GM12878 (cell line): Measurements from ENCODE around the gene PRKN. TPM values are rescaled to one million over a fixed set of nuclear protein-coding genes. Genes with fewer than 3 reads are reported as not detected.

Source experiments
- ATAC-seq: fragments of 200-7000 bp; cut with Tn5 transposase; 3 replicates; pipeline ENCODE4 v1.9.1; 2020; ENCODE audit warnings: mild to moderate bottlenecking, moderate library complexity
- BruUV-seq: library from RNA; stranded (reverse); fragments of 400-500 nt; replicated peaks from 2 replicates; lab custom pipeline; 2021; lab: Mats Ljungman, UMichigan
- CTCF ChIA-PET: fragments of 300-600 bp; sonication (Branson Sonifier 250); formaldehyde crosslinking; extraction: SDS; loops from one replicate; lab custom pipeline; 2021; ENCODE audit warnings: inconsistent platforms; lab: Yijun Ruan, JAX
- POLR2A ChIA-PET: fragments of 350-600 bp; formaldehyde crosslinking; extraction: SDS; loops from one replicate; lab custom pipeline; 2021; ENCODE audit warnings: inconsistent platforms; lab: Charles Lee
- RAD21 ChIA-PET: fragments of 300-600 bp; sonication (Branson Sonifier 250); formaldehyde crosslinking; loops from one replicate; lab custom pipeline; 2023; ENCODE audit warnings: antibody characterized with exemption; ENCODE audit not compliant: unreplicated experiment; lab: Charles Lee
- SMC1A ChIA-PET: fragments of 300-600 bp; sonication (Branson Sonifier 250); formaldehyde crosslinking; loops from one replicate; lab custom pipeline; 2023; ENCODE audit not compliant: unreplicated experiment, uncharacterized antibody; lab: Charles Lee
- DNase-seq: peaks from one replicate; pipeline ENCODE4 v3.0.0-alpha.2; 2011; ENCODE audit warnings: low read depth, low spot score
- FAIRE-seq: peaks from 3 replicates; lab custom pipeline; 2011; peaks lifted over from hg19 to GRCh38; lab: Jason Lieb, UNC
- H2AFZ ChIP-seq: 2 replicates; pipeline ENCODE4 v1.6.0; 2011; ENCODE audit warnings: low read depth, low read length, control low read depth; ENCODE audit not compliant: control insufficient read depth
- H3K27ac ChIP-seq: 2 replicates; pipeline ENCODE4 v1.5.1; 2011; ENCODE audit warnings: control low read depth; ENCODE audit not compliant: control insufficient read depth, insufficient read depth
- H3K27me3 ChIP-seq, 2 experiments: replicated peaks in 1 of 2; 2 replicates each; pipeline versions ENCODE4 v1.6.0 to v1.6.1; 2011; ENCODE audit warnings: low read length in 1 of 2; ENCODE audit not compliant: control insufficient read depth in 2 of 2, insufficient read depth in 2 of 2
- H3K36me3 ChIP-seq, 2 experiments: 2 replicates each; pipeline ENCODE4 v1.5.1; 2011; ENCODE audit warnings: low read length in 1 of 2; ENCODE audit not compliant: control insufficient read depth in 2 of 2, insufficient read depth in 2 of 2
- H3K4me1 ChIP-seq: 2 replicates; pipeline ENCODE4 v1.6.1; 2011; ENCODE audit warnings: mild to moderate bottlenecking, low read length, moderate library complexity, mixed read lengths; ENCODE audit not compliant: control insufficient read depth, insufficient read depth
- H3K4me2 ChIP-seq: 2 replicates; pipeline ENCODE4 v1.6.0; 2011; ENCODE audit warnings: control low read depth; ENCODE audit not compliant: control insufficient read depth, insufficient read depth
- H3K4me3 ChIP-seq: fragments of 200-600 bp; sonication (generic); 2 replicates; pipeline ENCODE4 v1.5.1; 2016
- H3K79me2 ChIP-seq: 2 replicates; pipeline ENCODE4 v1.6.0; 2011; ENCODE audit warnings: low read length; ENCODE audit not compliant: control insufficient read depth, insufficient read depth
- H3K9ac ChIP-seq: 2 replicates; pipeline ENCODE4 v1.8.0; 2011; ENCODE audit warnings: low read length, control low read depth, mixed read lengths; ENCODE audit not compliant: control insufficient read depth, insufficient read depth
- H3K9me3 ChIP-seq: replicated peaks from 3 replicates; pipeline ENCODE4 v1.5.1; 2011; ENCODE audit warnings: mild to moderate bottlenecking, low read length; ENCODE audit not compliant: control insufficient read depth, insufficient read depth
- H4K20me1 ChIP-seq: 2 replicates; pipeline ENCODE4 v1.6.0; 2011; ENCODE audit not compliant: control insufficient read depth, insufficient read depth
- FOS ChIP-seq: IDR thresholded peaks from 3 replicates; pipeline ENCODE4 v1.6.1; 2011; ENCODE audit warnings: borderline replicate concordance; ENCODE audit not compliant: insufficient read length; ENCODE audit errors: extremely low read depth
- HDAC2 ChIP-seq: fragments of 200-600 bp; sonication (generic); IDR thresholded peaks from 2 replicates; pipeline ENCODE4 v1.6.1; 2017
- HDGF ChIP-seq: fragments of 450-650 bp; IDR thresholded peaks from 2 replicates; pipeline ENCODE4 v1.6.1; 2016; ENCODE audit warnings: antibody characterized with exemption
- NR2C1 ChIP-seq: fragments of 450-650 bp; IDR thresholded peaks from 2 replicates; pipeline ENCODE4 v1.6.1; 2017; ENCODE audit warnings: antibody characterized with exemption, mild to moderate bottlenecking, moderate library complexity
- TCF12 ChIP-seq: IDR thresholded peaks from 2 replicates; pipeline ENCODE4 v1.6.1; 2011; ENCODE audit warnings: low read depth, mild to moderate bottlenecking, low read length
- ZNF24 ChIP-seq: fragments of 450-650 bp; IDR thresholded peaks from 2 replicates; pipeline ENCODE4 v1.6.1; 2017; ENCODE audit warnings: antibody characterized with exemption, mild to moderate bottlenecking
- WGBS: methylation state at CpG from one replicate; pipeline ENCODE4 v1.1.6; 2016; ENCODE audit warnings: low lambda C conversion rate; ENCODE audit not compliant: insufficient replicate concordance, insufficient coverage; ENCODE audit errors: missing lambda C conversion rate; 5-methylcytosine and 5-hydroxymethylcytosine counted together
- in situ Hi-C: fragments of 300-500 bp; cut with MboI; formaldehyde crosslinking; loops from 9 replicates; pipeline ENCODE4 v1.14.3; 2018; ENCODE audit warnings: mixed read lengths
- intact Hi-C: fragments of 100-400 bp; cut with micrococcal nuclease; formaldehyde crosslinking; loops from one replicate; pipeline ENCODE4 v1.14.2; 2022; ENCODE audit not compliant: unreplicated experiment
- polyA plus RNA-seq, 11 experiments: library from polyadenylated mRNA; depleted of rRNA in 4 of 11; unstranded in 6 of 11; stranded (reverse) in 5 of 11; fragments of >200 nt; fragmentation: Nextera tagmentation in 4 of 11; fragmentation: Illumina TruSeq in 1 of 11; extraction: Ambion mirVana in 4 of 11; extraction: Trizol in 1 of 11; gene quantifications; 1 replicate in 1 of 11; 2 replicates in 10 of 11; pipeline versions ENCODE4 v1.2.1 to v1.2.3, GENCODE V29; 2011 to 2016; ENCODE audit warnings: inconsistent platforms in 2 of 11, missing spikeins in 2 of 11, low read depth in 1 of 11
- total RNA-seq, 4 experiments: library from RNA; depleted of rRNA in 3 of 4; stranded (reverse); fragments of >200 nt in 3 of 4; fragmentation: Illumina TruSeq in 1 of 4; extraction: Trizol in 1 of 4; gene quantifications; 2 replicates each; pipeline versions ENCODE4 v1.2.1 to v1.2.3, GENCODE V29; 2013 to 2021
- TF ChIP-seq, protein P1 (sequence below): IDR thresholded peaks from 2 replicates; pipeline ENCODE4 v1.6.1; 2011; ENCODE audit warnings: mild to moderate bottlenecking, low read depth, low read length, moderate library complexity; ENCODE audit not compliant: insufficient replicate concordance

The PRKN gene
- total and polyA plus RNA-seq, 10 of the 15 experiments (the other 5 are each of a cell fraction or from before 2014, with no cell fraction given), result 0.06 to 0.09 TPM; not detected in 8

DNA sequence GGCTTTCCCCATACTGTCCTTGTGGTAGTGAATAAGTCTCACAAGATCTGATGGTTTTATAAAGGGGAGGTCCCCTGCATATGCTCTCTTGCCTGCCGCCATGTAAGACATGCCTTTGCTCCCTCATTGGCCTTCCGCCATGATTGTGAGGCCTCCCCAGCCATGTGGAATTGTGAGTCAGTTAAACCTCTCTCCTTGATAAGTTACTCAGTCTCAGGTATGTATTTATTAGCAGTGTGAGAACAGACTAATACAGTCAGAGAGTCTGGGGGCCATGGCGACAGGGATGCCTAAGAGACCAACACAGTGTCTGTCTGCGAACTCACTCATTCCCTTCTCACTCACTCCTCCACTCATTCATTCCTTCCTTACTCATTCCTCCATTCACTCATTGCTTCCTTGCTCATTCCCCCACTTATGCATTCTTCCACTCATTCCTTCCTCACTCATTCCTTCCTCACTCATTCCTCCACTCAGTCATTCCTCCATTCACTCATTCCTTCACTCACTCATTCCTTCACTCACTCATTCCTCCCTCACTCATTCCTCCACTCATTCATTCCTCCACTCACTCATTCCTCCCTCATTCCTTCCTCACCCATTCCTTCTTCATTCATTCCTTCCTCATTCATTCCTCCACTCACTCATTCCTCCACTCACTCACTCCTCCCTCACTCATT lies 1316.2 kb downstream of the PRKN start:
- Histone ChIP-seq H3K9me3 (no peaks in the 10 kb centered on the region), H3K4me1 (no peaks in the 10 kb centered on the region), H3K4me3 (no peak overlapping the region), H3K4me2 (no peak overlapping the region), H3K36me3 (no peaks in the 10 kb centered on the region), H4K20me1 (no peaks in the 10 kb centered on the region), H3K27ac (no peak overlapping the region), H2AFZ (no peak overlapping the region), H3K9ac (no peak overlapping the region), H3K79me2 (no peaks in the 10 kb centered on the region), H3K27me3 (peaks cover 0 to 2% of the 10 kb centered on the region in 2 experiments; a peak in 1 of 4 replicates)
- intact Hi-C loops, result loop anchor here (10.0 kb wide), 1 partner anchor 513 kb away; no protein-coding TSS in a partner anchor
- FAIRE-seq, result no peak
- ChIA-PET POLR2A (no interaction called here), RAD21 (no interaction called here), SMC1A (no interaction called here), CTCF (no interaction called here)
- in situ Hi-C loops, result no loop called here
- no peak for ATAC-seq
- BruUV-seq, result no TSS peak
- TF ChIP-seq, protein P1, sequence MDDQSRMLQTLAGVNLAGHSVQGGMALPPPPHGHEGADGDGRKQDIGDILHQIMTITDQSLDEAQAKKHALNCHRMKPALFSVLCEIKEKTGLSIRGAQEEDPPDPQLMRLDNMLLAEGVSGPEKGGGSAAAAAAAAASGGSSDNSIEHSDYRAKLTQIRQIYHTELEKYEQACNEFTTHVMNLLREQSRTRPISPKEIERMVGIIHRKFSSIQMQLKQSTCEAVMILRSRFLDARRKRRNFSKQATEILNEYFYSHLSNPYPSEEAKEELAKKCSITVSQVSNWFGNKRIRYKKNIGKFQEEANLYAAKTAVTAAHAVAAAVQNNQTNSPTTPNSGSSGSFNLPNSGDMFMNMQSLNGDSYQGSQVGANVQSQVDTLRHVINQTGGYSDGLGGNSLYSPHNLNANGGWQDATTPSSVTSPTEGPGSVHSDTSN, result peak; percentile 28
- TF ChIP-seq HDGF (no peak), TCF12 (no peak), ZNF24 (0 out of 2 replicates have a peak, but pooled peaks have one; percentile 58), HDAC2 (no peak), NR2C1 (no peak), FOS (no peak)
- no peak for DNase-seq
- WGBS, result 90% methylated on average over 4 of the region's 4 CpGs
